GM12878 (cell line): ENCODE results near the gene TSR3. TPM values are rescaled to one million over a fixed set of nuclear protein-coding genes. Genes with fewer than 3 reads are reported as not detected.

Experiments
- ATAC-seq: fragments of 200-7000 bp; cut with Tn5 transposase; 3 replicates; pipeline ENCODE4 v1.9.1; 2020; ENCODE audit warnings: mild to moderate bottlenecking, moderate library complexity
- BruUV-seq: library from RNA; stranded (reverse); fragments of 400-500 nt; replicated peaks from 2 replicates; lab custom pipeline; 2021; lab: Mats Ljungman, UMichigan
- CTCF ChIA-PET: fragments of 300-600 bp; sonication (Branson Sonifier 250); formaldehyde crosslinking; extraction: SDS; loops from one replicate; lab custom pipeline; 2021; ENCODE audit warnings: inconsistent platforms; lab: Yijun Ruan, JAX
- POLR2A ChIA-PET: fragments of 350-600 bp; formaldehyde crosslinking; extraction: SDS; loops from one replicate; lab custom pipeline; 2021; ENCODE audit warnings: inconsistent platforms; lab: Charles Lee
- RAD21 ChIA-PET: fragments of 300-600 bp; sonication (Branson Sonifier 250); formaldehyde crosslinking; loops from one replicate; lab custom pipeline; 2023; ENCODE audit warnings: antibody characterized with exemption; ENCODE audit not compliant: unreplicated experiment; lab: Charles Lee
- SMC1A ChIA-PET: fragments of 300-600 bp; sonication (Branson Sonifier 250); formaldehyde crosslinking; loops from one replicate; lab custom pipeline; 2023; ENCODE audit not compliant: unreplicated experiment, uncharacterized antibody; lab: Charles Lee
- DNase-seq: peaks from one replicate; pipeline ENCODE4 v3.0.0-alpha.2; 2011; ENCODE audit warnings: low read depth, low spot score
- FAIRE-seq: peaks from 3 replicates; lab custom pipeline; 2011; peaks lifted over from hg19 to GRCh38; lab: Jason Lieb, UNC
- H2AFZ ChIP-seq: 2 replicates; pipeline ENCODE4 v1.6.0; 2011; ENCODE audit warnings: low read depth, low read length, control low read depth; ENCODE audit not compliant: control insufficient read depth
- H3K27ac ChIP-seq: 2 replicates; pipeline ENCODE4 v1.5.1; 2011; ENCODE audit warnings: control low read depth; ENCODE audit not compliant: control insufficient read depth, insufficient read depth
- H3K27me3 ChIP-seq, 2 experiments: replicated peaks in 1 of 2; 2 replicates each; pipeline versions ENCODE4 v1.6.0 to v1.6.1; 2011; ENCODE audit warnings: low read length in 1 of 2; ENCODE audit not compliant: control insufficient read depth in 2 of 2, insufficient read depth in 2 of 2
- H3K36me3 ChIP-seq, 2 experiments: 2 replicates each; pipeline ENCODE4 v1.5.1; 2011; ENCODE audit warnings: low read length in 1 of 2; ENCODE audit not compliant: control insufficient read depth in 2 of 2, insufficient read depth in 2 of 2
- H3K4me1 ChIP-seq: 2 replicates; pipeline ENCODE4 v1.6.1; 2011; ENCODE audit warnings: mild to moderate bottlenecking, low read length, moderate library complexity, mixed read lengths; ENCODE audit not compliant: control insufficient read depth, insufficient read depth
- H3K4me2 ChIP-seq: 2 replicates; pipeline ENCODE4 v1.6.0; 2011; ENCODE audit warnings: control low read depth; ENCODE audit not compliant: control insufficient read depth, insufficient read depth
- H3K4me3 ChIP-seq: fragments of 200-600 bp; sonication (generic); 2 replicates; pipeline ENCODE4 v1.5.1; 2016
- H3K79me2 ChIP-seq: 2 replicates; pipeline ENCODE4 v1.6.0; 2011; ENCODE audit warnings: low read length; ENCODE audit not compliant: control insufficient read depth, insufficient read depth
- H3K9ac ChIP-seq: 2 replicates; pipeline ENCODE4 v1.8.0; 2011; ENCODE audit warnings: low read length, control low read depth, mixed read lengths; ENCODE audit not compliant: control insufficient read depth, insufficient read depth
- H3K9me3 ChIP-seq: replicated peaks from 3 replicates; pipeline ENCODE4 v1.5.1; 2011; ENCODE audit warnings: mild to moderate bottlenecking, low read length; ENCODE audit not compliant: control insufficient read depth, insufficient read depth
- H4K20me1 ChIP-seq: 2 replicates; pipeline ENCODE4 v1.6.0; 2011; ENCODE audit not compliant: control insufficient read depth, insufficient read depth
- CEBPZ ChIP-seq: fragments of 150-350 bp; IDR thresholded peaks from 2 replicates; pipeline ENCODE4 v1.6.1; 2016; ENCODE audit warnings: low read depth, low read length
- KLF5 ChIP-seq: fragments of 450-650 bp; IDR thresholded peaks from 2 replicates; pipeline ENCODE4 v1.6.1; 2014; ENCODE audit warnings: mild to moderate bottlenecking; ENCODE audit not compliant: partially characterized antibody
- SIN3A ChIP-seq: IDR thresholded peaks from 2 replicates; pipeline ENCODE4 v1.6.1; 2012; ENCODE audit warnings: low read depth, low read length, improper control_type of control experiment
- STAT3 ChIP-seq: IDR thresholded peaks from 2 replicates; pipeline ENCODE4 v1.6.1; 2011; ENCODE audit warnings: low read depth, low read length, improper control_type of control experiment
- YY1 ChIP-seq: IDR thresholded peaks from 2 replicates; pipeline ENCODE4 v1.6.1; 2011; ENCODE audit warnings: low read depth, mild to moderate bottlenecking, low read length
- ZNF622 ChIP-seq: fragments of 450-650 bp; IDR thresholded peaks from 2 replicates; pipeline ENCODE4 v1.6.1; 2017; ENCODE audit warnings: mild to moderate bottlenecking, inconsistent platforms
- WGBS: methylation state at CpG from one replicate; pipeline ENCODE4 v1.1.6; 2016; ENCODE audit warnings: low lambda C conversion rate; ENCODE audit not compliant: insufficient replicate concordance, insufficient coverage; ENCODE audit errors: missing lambda C conversion rate; 5-methylcytosine and 5-hydroxymethylcytosine counted together
- in situ Hi-C: fragments of 300-500 bp; cut with MboI; formaldehyde crosslinking; loops from 9 replicates; pipeline ENCODE4 v1.14.3; 2018; ENCODE audit warnings: mixed read lengths
- intact Hi-C: fragments of 100-400 bp; cut with micrococcal nuclease; formaldehyde crosslinking; loops from one replicate; pipeline ENCODE4 v1.14.2; 2022; ENCODE audit not compliant: unreplicated experiment
- polyA plus RNA-seq, 11 experiments: library from polyadenylated mRNA; depleted of rRNA in 4 of 11; unstranded in 6 of 11; stranded (reverse) in 5 of 11; fragments of >200 nt; fragmentation: Nextera tagmentation in 4 of 11; fragmentation: Illumina TruSeq in 1 of 11; extraction: Ambion mirVana in 4 of 11; extraction: Trizol in 1 of 11; gene quantifications; 1 replicate in 1 of 11; 2 replicates in 10 of 11; pipeline versions ENCODE4 v1.2.1 to v1.2.3, GENCODE V29; 2011 to 2016; ENCODE audit warnings: inconsistent platforms in 2 of 11, missing spikeins in 2 of 11, low read depth in 1 of 11
- total RNA-seq, 4 experiments: library from RNA; depleted of rRNA in 3 of 4; stranded (reverse); fragments of >200 nt in 3 of 4; fragmentation: Illumina TruSeq in 1 of 4; extraction: Trizol in 1 of 4; gene quantifications; 2 replicates each; pipeline versions ENCODE4 v1.2.1 to v1.2.3, GENCODE V29; 2013 to 2021

TSR3 gene
- total and polyA plus RNA-seq, 10 of the 15 experiments (the other 5 are each of a cell fraction or from before 2014, with no cell fraction given): 3.4 to 108 (median 46.9) TPM

GRCh38 chr16:1374418-1375297 is 23.0 kb upstream of the TSR3 start (continued):
- TF ChIP-seq CEBPZ (no peak), ZNF622 (no peak), SIN3A (no peak), STAT3 (no peak)

DNA sequence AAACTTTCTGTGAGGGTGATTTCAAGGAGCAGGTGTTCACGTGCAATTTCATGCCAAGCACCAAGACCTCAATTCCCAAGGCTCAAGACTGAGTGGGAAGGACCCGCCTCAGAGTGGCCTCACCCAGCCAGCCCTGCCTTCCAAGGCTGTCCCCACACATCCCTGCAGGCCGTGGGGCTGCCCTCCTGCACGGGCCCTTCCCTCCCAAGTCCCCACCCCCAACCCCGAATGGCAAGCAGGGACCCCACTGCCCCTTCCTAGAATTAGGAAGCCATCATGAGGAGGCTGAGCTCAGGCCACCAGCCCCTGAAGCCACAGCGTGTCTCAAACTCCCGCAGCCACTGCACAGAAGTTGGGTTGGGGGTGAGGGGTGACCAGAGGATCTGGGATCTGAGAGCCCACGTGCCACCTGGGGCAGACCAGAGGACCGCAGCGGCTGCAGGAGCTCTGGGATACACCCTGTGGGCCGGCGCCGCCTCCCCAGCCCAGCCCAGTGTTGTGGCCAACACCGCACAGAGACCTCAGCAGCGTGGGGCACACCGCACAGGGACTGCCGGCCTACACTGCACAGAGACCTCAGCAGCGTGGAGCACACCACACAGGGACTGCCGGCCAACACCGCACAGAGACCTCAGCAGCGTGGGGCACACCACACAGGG is 20.7 kb upstream of the TSR3 start:
- no peak for FAIRE-seq
- Histone ChIP-seq H3K4me2 (no peak overlapping the region), H3K9me3 (no peaks in the 10 kb centered on the region), H2AFZ (no peak overlapping the region), H3K9ac (no peak overlapping the region), H3K4me3 (no peak overlapping the region), H3K36me3 (peaks cover 0 to 4% of the 10 kb centered on the region in 2 experiments; a peak in 2 of 4 replicates), H3K79me2 (no peaks in the 10 kb centered on the region), H4K20me1 (no peaks in the 10 kb centered on the region), H3K27me3 (no peaks in the 10 kb centered on the region), H3K4me1 (no peaks in the 10 kb centered on the region), H3K27ac (no peak overlapping the region)
- over 99% methylated on average over 10 of the region's 21 CpGs for WGBS
- ChIA-PET SMC1A (no interaction called here), POLR2A (no interaction called here), CTCF (no interaction called here), RAD21 (no interaction called here)
- TF ChIP-seq YY1 (no peak), KLF5 (no peak)
- no peak for ATAC-seq
- no peak for DNase-seq
- intact Hi-C loops (no loop called here), in situ Hi-C loops (no loop called here)
- no TSS peak for BruUV-seq
